GM12873 (cell line): ENCODE data around the gene YAF2.

Experiments used
- CTCF ChIP-seq: IDR thresholded peaks from 2 replicates; pipeline ENCODE4 v1.5.1; 2012; ENCODE audit warnings: low read depth, mild to moderate bottlenecking, moderate library complexity, low read length, control low read depth; ENCODE audit not compliant: insufficient read depth; ENCODE audit errors: missing control alignments

Gene YAF2

GRCh38 chr12:42156232-42156631, 81.8 kb downstream of the YAF2 start:
- no peak for TF ChIP-seq CTCF

GRCh38 chr12:42145552-42146215, 92.4 kb downstream of the YAF2 start:
- no peak for TF ChIP-seq CTCF

DNA sequence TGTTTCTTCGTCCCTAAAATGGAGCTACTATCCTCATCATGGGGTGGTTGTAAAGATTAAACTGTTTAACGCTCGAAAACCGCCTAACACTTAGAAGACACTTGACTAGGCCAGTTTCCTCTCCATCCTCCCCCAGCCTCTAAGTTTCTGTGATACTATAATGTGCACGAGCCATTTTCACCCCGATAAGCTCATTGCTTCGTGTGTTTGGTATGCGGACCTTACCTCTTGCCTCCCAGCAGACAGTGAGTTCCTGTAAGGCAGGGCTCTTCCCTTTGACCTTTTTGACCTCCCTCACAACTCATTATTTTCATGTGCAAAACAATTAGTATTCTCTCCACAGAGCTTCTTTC, 92.9 kb downstream of the YAF2 start:
- TF ChIP-seq CTCF: no peak

DNA sequence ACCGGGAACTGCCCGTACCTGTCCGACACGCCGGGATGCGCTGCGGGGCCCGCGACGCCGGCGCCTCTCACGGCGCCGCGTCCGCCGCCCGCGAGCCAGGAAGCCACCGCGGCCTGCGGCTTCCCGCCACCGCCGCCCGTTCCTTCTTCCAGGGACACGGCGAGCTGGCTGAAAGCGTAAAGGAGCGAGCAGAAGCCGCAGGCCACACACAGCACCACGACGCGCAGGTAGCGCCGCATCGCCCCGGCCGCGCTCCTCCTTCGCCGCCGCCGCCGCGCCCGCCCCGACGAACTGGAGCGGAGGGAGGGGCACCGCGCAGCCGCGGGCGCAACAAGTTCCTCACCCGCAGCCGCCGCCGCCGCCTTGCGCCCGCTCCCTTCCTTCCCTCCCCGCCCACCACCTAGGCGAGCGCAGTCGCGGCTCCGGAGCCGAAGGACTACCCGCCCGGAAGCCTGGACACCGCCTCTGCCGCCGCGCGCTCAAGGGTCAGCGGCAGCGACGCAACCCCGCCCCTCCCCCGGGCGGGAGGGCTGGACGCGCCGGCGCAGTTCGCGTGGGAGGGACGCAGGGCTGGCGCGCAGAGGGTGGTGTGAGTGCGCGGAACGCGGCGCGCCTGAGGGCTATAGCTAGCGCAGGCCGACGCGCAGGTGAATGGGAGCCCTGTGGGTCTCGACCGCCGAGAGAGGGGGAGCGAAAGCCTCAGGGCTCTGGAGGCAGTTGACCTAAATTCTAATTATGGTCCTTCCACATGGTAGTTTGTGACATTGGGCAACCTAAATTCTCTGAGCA, 93.4 kb downstream of the YAF2 start, which contains the start of gene GXYLT1:
Gene GXYLT1 (minus strand): TSS at position 467 of the 789 bp plus-strand sequence. CDS start 228 bp downstream, at position 239.
- TF ChIP-seq CTCF: no peak

DNA sequence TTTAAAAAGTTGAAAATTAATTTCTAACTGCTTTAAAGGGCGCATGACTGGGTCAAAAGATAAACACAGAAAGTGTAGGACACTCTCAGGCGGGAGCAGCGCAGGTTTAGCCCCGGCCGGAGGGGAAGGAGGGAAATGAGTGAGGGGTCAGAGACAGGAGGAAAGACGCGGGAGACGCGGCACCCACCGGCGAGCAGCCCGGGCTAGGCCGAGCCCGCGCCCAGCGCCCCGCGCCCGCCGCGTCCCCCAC, 94.0 kb downstream of the YAF2 start:
- TF ChIP-seq CTCF: no peak

DNA sequence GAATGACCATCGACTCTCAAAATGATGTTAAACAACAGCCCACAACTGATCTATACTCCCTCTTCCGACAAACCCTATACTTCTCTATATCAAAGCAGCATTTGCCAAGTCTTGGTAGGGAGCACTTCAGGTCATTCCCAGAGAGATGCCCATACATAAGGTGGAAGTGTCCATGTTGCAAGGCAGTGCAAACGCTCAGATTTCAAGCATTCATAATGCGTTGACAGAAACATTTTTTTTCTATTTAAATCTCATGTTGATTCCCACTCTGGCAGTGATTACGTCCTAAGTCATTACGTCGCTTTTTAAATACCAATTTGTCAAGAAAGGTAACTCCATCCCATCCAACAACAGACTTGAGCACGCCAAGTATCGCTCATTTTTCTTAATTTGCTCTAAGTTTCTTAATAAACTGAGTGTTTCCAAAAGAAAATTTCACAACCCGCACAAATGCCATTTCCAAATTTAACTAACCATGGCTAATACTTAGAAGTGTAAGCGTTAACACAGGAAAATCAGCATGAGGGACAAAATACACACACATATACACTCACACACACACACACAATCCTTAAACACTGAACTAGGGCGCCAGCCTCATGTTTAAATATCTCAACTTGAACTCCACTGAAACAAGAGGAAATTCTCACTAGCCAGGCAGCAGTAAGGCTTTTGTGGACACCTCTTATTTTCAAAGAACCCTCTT, 94.4 kb downstream of the YAF2 start:
- TF ChIP-seq CTCF: no peak

GRCh38 chr12:42141981-42142606, 96.0 kb downstream of the YAF2 start:
- TF ChIP-seq CTCF: no peak
